Tibial nerve (tissue), 3 donors: Measurements from ENCODE around the gene PRORP.

Experiments
- CTCF ChIP-seq, 5 experiments: fragments of 200-600 bp in 3 of 5; fragments of 450-650 bp in 2 of 5; sonication (generic) in 3 of 5; IDR thresholded peaks; one replicate each; pipeline ENCODE4 v1.5.1; 2016 to 2019; ENCODE audit warnings: antibody characterized with exemption in 5 of 5, mild to moderate bottlenecking in 3 of 5, moderate library complexity in 2 of 5
- POLR2A ChIP-seq, 2 donors: fragments of 450-650 bp; IDR thresholded peaks; one replicate each; pipeline ENCODE4 v1.6.1; 2017; ENCODE audit warnings: antibody characterized with exemption in 2 of 2, mild to moderate bottlenecking in 2 of 2, moderate library complexity in 2 of 2

GRCh38 chr14:35138585-35138984 lies 16.2 kb downstream of the PRORP start:
- no peak for TF ChIP-seq POLR2A (IDR thresholded peaks at IDR 0.05)
- no peak for TF ChIP-seq CTCF (IDR thresholded peaks at IDR 0.05)
